ENCODE data around the gene ACACB.
A peak's percentile ranks its signal among the peaks of the same experiment; 100 is the strongest.

Gene ACACB

DNA sequence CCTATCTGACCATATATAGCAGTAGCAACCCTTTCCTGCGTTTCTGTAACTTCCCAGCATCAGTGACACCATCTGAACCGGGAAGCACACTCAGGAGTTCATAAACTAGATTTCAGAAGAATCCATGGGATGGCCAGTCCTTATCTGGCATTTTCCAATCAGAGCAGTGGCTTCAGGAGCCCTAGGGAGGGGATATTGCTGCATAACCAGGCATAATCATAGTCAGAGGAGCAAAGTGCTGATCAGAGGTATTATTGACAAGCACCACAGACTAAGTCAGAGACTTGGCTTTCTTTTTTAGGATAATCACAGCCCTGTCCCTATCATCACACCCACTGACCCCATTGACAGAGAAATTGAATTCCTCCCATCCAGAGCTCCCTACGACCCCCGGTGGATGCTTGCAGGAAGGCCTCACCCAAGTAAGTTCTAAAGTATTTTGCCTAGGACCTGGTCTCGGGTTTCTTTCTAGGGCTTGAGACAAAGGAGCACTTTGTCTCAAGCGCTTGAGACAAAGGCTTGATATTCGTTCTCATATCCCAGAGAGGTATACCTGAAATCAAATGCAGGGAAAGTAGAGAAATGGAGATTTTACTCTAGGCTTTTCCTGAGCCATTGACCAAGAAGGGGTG, 137.6 kb downstream of the ACACB start:
- no peaks in the 10 kb centered on the region for H3K36me3 ChIP-seq
- no peak for DNase-seq
- TF ChIP-seq CTCF (IDR thresholded peaks at IDR 0.05; ENCODE audit: low read depth, low read length): no peak
- no peak overlapping the region for H3K4me3 ChIP-seq (ENCODE audit: low read depth, low read length)
- no peaks in the 10 kb centered on the region for H3K4me1 ChIP-seq
- H3K27me3 ChIP-seq: no peaks in the 10 kb centered on the region
- no peaks in the 10 kb centered on the region; the same call in 1 of the 2 replicates for H3K9me3 ChIP-seq

- H3K36me3 ChIP-seq: no peaks in the 10 kb centered on the region
- peak; percentile 62 for TF ChIP-seq CTCF (IDR thresholded peaks at IDR 0.05; ENCODE audit: low read depth, low read length)
- H3K4me3 ChIP-seq (ENCODE audit: low read depth, low read length): no peak overlapping the region
- H3K27me3 ChIP-seq: no peaks in the 10 kb centered on the region
- no peaks in the 10 kb centered on the region; the same call in 1 of the 2 replicates for H3K9me3 ChIP-seq
- peak; percentile 60 for DNase-seq
- H3K4me1 ChIP-seq: no peaks in the 10 kb centered on the region
Observed at GRCh38 chr12:109255377-109255776, 139.0 kb downstream of the ACACB start.

DNA sequence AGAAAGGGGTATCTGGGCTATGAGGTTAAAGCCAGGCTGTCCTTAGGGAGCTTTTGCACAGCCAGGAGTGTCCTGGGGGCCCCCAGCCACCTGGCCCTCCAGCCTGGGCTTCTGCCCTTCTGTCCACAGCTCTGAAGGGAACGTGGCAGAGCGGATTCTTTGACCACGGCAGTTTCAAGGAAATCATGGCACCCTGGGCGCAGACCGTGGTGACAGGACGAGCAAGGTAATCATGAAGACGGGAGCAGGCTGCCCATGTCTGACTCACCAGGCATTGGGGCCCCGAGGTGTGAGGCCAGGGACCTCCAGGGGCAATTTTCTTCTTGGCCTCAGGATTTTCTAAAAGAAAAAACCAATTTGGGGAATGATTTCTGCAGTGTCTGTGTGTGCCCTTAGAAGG, 139.6 kb downstream of the ACACB start:
- H3K4me3 ChIP-seq (ENCODE audit: low read depth, low read length): no peak overlapping the region
- no peaks in the 10 kb centered on the region; the same call in 1 of the 2 replicates for H3K9me3 ChIP-seq
- H3K4me1 ChIP-seq: no peaks in the 10 kb centered on the region
- H3K36me3 ChIP-seq: no peaks in the 10 kb centered on the region
- H3K27me3 ChIP-seq: no peaks in the 10 kb centered on the region
- no peak for DNase-seq
- TF ChIP-seq CTCF (IDR thresholded peaks at IDR 0.05; ENCODE audit: low read depth, low read length): no peak

- no peaks in the 10 kb centered on the region; the same call in 1 of the 2 replicates for H3K9me3 ChIP-seq
- no peaks in the 10 kb centered on the region for H3K36me3 ChIP-seq
- H3K4me3 ChIP-seq (ENCODE audit: low read depth, low read length): no peak overlapping the region
- no peak for TF ChIP-seq CTCF (IDR thresholded peaks at IDR 0.05; ENCODE audit: low read depth, low read length)
- H3K4me1 ChIP-seq: no peaks in the 10 kb centered on the region
- DNase-seq: no peak
- no peaks in the 10 kb centered on the region for H3K27me3 ChIP-seq
Observed at GRCh38 chr12:109258201-109258600, 141.8 kb downstream of the ACACB start.

- no peaks in the 10 kb centered on the region for H3K27me3 ChIP-seq
- no peaks in the 10 kb centered on the region for H3K36me3 ChIP-seq
- no peaks in the 10 kb centered on the region for H3K4me1 ChIP-seq
- no peak for DNase-seq
- H3K4me3 ChIP-seq (ENCODE audit: low read depth, low read length): no peak overlapping the region
- TF ChIP-seq CTCF (IDR thresholded peaks at IDR 0.05; ENCODE audit: low read depth, low read length): no peak
- H3K9me3 ChIP-seq: no peaks in the 10 kb centered on the region; the same call in 1 of the 2 replicates
Observed at GRCh38 chr12:109258607-109259544, 142.5 kb downstream of the ACACB start.

- no peak for DNase-seq
- Histone ChIP-seq H3K4me1 (no peaks in the 10 kb centered on the region), H3K9me3 (no peaks in the 10 kb centered on the region), H3K4me3 (ENCODE audit: low read depth, low read length) (no peak overlapping the region), H3K36me3 (no peaks in the 10 kb centered on the region), H3K27me3 (no peaks in the 10 kb centered on the region)
- no peak for TF ChIP-seq CTCF (IDR thresholded peaks at IDR 0.05; ENCODE audit: low read depth, low read length)
Observed at GRCh38 chr12:109259545-109259895, 143.1 kb downstream of the ACACB start.

Measured in BE2C (cell line).